ENCODE results near the gene CCDC197. TPM values are rescaled to one million over a fixed set of nuclear protein-coding genes. Genes with fewer than 3 reads are reported as not detected.
A peak's percentile ranks its signal among the peaks of the same experiment; 100 is the strongest.

The CCDC197 gene
- total RNA-seq, 4 donors from 2014 or later, result not detected

DNA sequence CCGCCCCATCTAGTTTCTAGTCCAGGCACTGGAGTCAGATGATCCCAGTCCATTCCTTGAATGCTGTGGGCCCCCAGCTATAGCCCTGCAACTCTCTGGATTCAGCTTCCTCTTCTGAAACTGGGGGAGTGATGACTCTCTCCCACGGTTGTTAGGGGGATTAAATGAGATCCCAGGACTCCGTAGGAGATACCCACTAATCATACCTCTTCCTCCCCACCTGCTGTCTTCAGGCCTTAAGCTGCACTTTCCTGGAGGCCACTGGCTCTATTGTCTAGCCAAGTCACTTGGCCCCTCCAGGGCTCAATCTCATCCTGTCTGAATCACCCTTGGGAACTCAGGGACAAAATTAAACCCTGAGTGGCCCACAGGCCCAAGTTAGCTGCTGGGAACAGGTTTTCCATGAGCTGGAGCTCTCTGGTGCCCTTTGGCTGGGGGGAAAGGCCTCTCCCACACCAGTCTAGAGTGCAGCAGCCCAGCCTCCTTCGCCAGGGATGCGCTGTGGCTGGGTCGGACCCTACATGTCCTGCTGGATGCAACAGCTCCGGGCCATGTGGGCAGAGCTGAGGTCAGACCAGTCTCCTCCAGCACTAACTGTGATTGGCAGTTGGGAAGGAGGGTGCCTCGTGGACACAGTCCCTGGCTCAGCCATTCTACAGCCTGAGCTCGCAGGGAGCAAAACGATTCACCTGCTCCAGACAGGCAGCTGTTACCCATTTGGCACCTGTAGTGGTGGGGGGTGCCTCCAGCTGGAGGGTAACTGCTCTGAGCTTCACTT is 14.7 kb upstream of the CCDC197 start:
- peak overlapping the region; percentile 79 to 84 for H3K27ac ChIP-seq

DNA sequence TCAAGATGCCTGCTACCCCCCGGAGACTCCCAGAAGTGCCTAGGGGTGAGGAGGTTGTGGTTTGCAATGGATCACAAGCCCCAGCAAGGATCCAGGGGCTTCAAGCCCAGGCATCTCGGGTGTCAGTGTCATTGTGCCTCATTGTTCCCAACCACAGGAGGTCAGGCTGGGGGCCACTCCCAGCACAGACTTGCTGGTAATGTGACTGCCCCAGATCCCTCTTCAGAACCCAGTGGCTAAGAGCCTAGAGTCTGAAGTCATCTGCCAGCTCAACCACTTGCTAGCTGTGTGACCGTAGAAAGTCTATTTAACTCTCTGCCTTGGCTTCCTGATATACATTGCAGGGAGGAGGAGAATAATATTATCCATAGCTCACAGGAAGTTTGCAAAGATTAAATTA is 13.0 kb upstream of the CCDC197 start:
- Histone ChIP-seq H3K4me3 (no peak overlapping the region), H3K27me3 (no peaks in the 10 kb centered on the region), H3K36me3 (no peaks in the 10 kb centered on the region), H3K27ac (no peak overlapping the region), H3K4me1 (peaks cover 0 to 5% of the 10 kb centered on the region in 2 donors), H3K9me3 (no peaks in the 10 kb centered on the region)
- no peak for DNase-seq
- intact Hi-C loops (cut with DNase I; ENCODE audit: low total_unique reads), result no loop called here
- TF ChIP-seq, protein P1, sequence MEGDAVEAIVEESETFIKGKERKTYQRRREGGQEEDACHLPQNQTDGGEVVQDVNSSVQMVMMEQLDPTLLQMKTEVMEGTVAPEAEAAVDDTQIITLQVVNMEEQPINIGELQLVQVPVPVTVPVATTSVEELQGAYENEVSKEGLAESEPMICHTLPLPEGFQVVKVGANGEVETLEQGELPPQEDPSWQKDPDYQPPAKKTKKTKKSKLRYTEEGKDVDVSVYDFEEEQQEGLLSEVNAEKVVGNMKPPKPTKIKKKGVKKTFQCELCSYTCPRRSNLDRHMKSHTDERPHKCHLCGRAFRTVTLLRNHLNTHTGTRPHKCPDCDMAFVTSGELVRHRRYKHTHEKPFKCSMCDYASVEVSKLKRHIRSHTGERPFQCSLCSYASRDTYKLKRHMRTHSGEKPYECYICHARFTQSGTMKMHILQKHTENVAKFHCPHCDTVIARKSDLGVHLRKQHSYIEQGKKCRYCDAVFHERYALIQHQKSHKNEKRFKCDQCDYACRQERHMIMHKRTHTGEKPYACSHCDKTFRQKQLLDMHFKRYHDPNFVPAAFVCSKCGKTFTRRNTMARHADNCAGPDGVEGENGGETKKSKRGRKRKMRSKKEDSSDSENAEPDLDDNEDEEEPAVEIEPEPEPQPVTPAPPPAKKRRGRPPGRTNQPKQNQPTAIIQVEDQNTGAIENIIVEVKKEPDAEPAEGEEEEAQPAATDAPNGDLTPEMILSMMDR (IDR thresholded peaks at IDR 0.05), result no peak
- TF ChIP-seq POLR2A (IDR thresholded peaks at IDR 0.05), result no peak

More for the DNA sequence above, 14.7 kb upstream of the CCDC197 start:
- H3K4me3 ChIP-seq, result no peak overlapping the region
- H3K27me3 ChIP-seq, result no peaks in the 10 kb centered on the region
- H3K9me3 ChIP-seq, result no peaks in the 10 kb centered on the region
- no peak for DNase-seq
- H3K4me1 ChIP-seq, result peaks cover 0 to 5% of the 10 kb centered on the region in 2 donors
- TF ChIP-seq, protein P1 (IDR thresholded peaks at IDR 0.05), result no peak
- no peak for TF ChIP-seq POLR2A (IDR thresholded peaks at IDR 0.05)
- no peaks in the 10 kb centered on the region for H3K36me3 ChIP-seq
- intact Hi-C loops (cut with DNase I; ENCODE audit: low total_unique reads), result no loop called here

DNA sequence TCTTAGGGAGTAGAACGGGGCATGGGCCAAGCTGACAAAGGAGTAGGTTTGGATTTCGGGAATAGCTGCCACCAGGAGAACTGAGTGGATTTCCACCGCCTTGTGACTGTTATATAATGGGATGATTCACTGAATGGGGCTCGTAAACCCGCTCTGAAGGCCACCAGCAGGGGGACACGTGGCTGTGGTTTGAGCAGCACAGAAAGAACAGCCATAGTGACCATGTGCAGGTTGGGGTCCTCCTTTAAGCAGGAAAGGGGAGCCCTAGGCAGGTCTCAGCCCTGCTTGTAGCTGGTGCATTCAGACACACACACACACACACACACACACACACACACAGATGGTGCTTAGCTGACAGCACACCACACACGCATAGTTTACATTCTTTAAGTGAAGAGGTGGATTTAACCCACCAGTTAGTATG is 12.1 kb upstream of the CCDC197 start:
- no peaks in the 10 kb centered on the region for H3K9me3 ChIP-seq
- peak overlapping the region in 1 of 2 donors; percentile 48 for H3K27ac ChIP-seq
- intact Hi-C loops (cut with DNase I; ENCODE audit: low total_unique reads), result no loop called here
- no peak overlapping the region for H3K4me3 ChIP-seq
- no peaks in the 10 kb centered on the region for H3K36me3 ChIP-seq
- DNase-seq, result peak; percentile 51 to 59
- TF ChIP-seq, protein P1 (IDR thresholded peaks at IDR 0.05), result peak in 2 of 4 experiments; percentile 46 to 51
- no peak for TF ChIP-seq POLR2A (IDR thresholded peaks at IDR 0.05)
- H3K4me1 ChIP-seq, result peaks cover 0 to 5% of the 10 kb centered on the region in 2 donors
- H3K27me3 ChIP-seq, result no peaks in the 10 kb centered on the region

DNA sequence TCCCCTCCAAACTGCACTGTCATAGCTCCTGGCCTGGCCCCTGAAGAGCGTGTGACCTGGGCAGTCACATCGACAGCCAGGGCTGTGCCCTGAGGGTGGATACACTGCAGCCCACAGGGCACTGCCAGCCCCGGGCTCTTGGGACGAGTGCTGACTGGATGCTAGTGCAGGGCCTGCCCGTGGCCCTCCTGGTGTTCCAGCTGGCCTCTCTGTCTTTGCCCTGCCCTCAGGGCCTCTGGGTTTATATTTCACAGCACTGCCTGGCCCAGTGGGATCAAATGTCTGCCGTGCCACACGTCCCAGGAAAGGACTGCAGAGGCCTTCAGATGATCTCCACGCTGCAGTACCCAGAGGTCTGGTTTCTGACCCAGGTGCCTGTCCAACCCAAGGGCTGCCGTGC is 10.1 kb upstream of the CCDC197 start:
- no peak for DNase-seq
- no peaks in the 10 kb centered on the region for H3K9me3 ChIP-seq
- intact Hi-C loops (cut with DNase I; ENCODE audit: low total_unique reads), result no loop called here
- H3K4me1 ChIP-seq, result peaks cover 0 to 5% of the 10 kb centered on the region in 2 donors
- H3K36me3 ChIP-seq, result no peaks in the 10 kb centered on the region
- TF ChIP-seq, protein P1 (IDR thresholded peaks at IDR 0.05), result no peak
- TF ChIP-seq POLR2A (IDR thresholded peaks at IDR 0.05), result no peak
- no peak overlapping the region for H3K4me3 ChIP-seq
- H3K27me3 ChIP-seq, result no peaks in the 10 kb centered on the region
- H3K27ac ChIP-seq, result no peak overlapping the region

DNA sequence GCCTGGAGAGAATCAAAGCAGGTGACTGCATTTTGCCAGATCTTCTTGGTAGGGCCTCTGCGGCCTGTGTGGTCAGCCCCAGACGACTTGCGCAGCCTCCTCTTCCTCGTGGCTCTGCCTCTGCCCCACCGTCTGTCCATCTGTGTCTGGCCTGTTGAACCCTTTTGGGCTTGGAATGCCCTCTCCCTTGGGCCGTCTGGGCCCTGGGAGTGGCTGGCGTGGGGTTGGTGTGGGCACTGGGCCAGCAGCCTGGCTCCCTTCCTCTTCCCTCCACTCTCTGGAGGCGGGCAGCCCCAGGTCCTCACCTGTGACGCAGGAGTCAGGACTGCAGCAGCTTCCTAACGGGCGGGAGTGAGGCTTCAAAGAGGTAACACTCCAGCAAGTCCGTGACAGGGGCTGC is 9.7 kb upstream of the CCDC197 start:
- intact Hi-C loops (cut with DNase I; ENCODE audit: low total_unique reads), result no loop called here

More for the DNA sequence above, 9.7 kb upstream of the CCDC197 start:
- DNase-seq, result no peak
- Histone ChIP-seq H3K4me1 (peaks cover 0 to 5% of the 10 kb centered on the region in 2 donors), H3K27ac (no peak overlapping the region), H3K27me3 (no peaks in the 10 kb centered on the region), H3K36me3 (no peaks in the 10 kb centered on the region), H3K4me3 (no peak overlapping the region), H3K9me3 (no peaks in the 10 kb centered on the region)
- no peak for TF ChIP-seq POLR2A (IDR thresholded peaks at IDR 0.05)
- TF ChIP-seq, protein P1 (IDR thresholded peaks at IDR 0.05), result no peak

Measured in uterus (tissue), 4 donors.